Osteocyte (in vitro differentiated cells): ENCODE measurements around the gene LIN52. TPM values are rescaled to one million over a fixed set of nuclear protein-coding genes. Genes with fewer than 3 reads are reported as not detected.
A peak's percentile ranks its signal among the peaks of the same experiment; 100 is the strongest.

Source experiments
- DNase-seq: peaks from one replicate; pipeline ENCODE4 v3.0.0; 2021; ENCODE audit warnings: mixed read lengths; ENCODE audit not compliant: unreplicated experiment; ENCODE audit errors: extremely low spot score
- H3K27ac Mint-ChIP-seq: one replicate; pipeline ENCODE4 v1.8.0; 2021; ENCODE audit warnings: mild to moderate bottlenecking, mixed read lengths; ENCODE audit not compliant: unreplicated experiment
- H3K27me3 Mint-ChIP-seq: one replicate; pipeline ENCODE4 v1.8.0; 2021; ENCODE audit warnings: mixed read lengths; ENCODE audit not compliant: unreplicated experiment
- H3K36me3 Mint-ChIP-seq: one replicate; pipeline ENCODE4 v1.8.0; 2021; ENCODE audit warnings: mixed read lengths; ENCODE audit not compliant: unreplicated experiment
- H3K4me1 Mint-ChIP-seq: one replicate; pipeline ENCODE4 v1.8.0; 2021; ENCODE audit warnings: mixed read lengths; ENCODE audit not compliant: unreplicated experiment
- H3K4me3 Mint-ChIP-seq: one replicate; pipeline ENCODE4 v1.8.0; 2021; ENCODE audit warnings: mild to moderate bottlenecking, moderate library complexity, mixed read lengths; ENCODE audit not compliant: unreplicated experiment
- H3K9me3 Mint-ChIP-seq: one replicate; pipeline ENCODE4 v1.8.0; 2021; ENCODE audit warnings: mixed read lengths; ENCODE audit not compliant: unreplicated experiment
- CTCF ChIP-seq: fragments of 200-600 bp; sonication (generic); IDR thresholded peaks from 2 replicates; pipeline ENCODE4 v1.5.0; 2021; ENCODE audit warnings: antibody characterized with exemption, mild to moderate bottlenecking, moderate library complexity
- total RNA-seq: library from RNA; stranded (reverse); gene quantifications from 2 replicates; pipeline ENCODE4 v1.2.1, GENCODE V29; 2021

LIN52 gene
- total RNA-seq, 1 donor from 2014 or later: 9.0 TPM

GRCh38 chr14:74198441-74199234 lies 113.9 kb downstream of the LIN52 start:
- Mint-ChIP-seq H3K27me3 (no peaks in the 10 kb centered on the region), H3K9me3 (no peaks in the 10 kb centered on the region), H3K4me3 (no peak overlapping the region), H3K4me1 (no peaks in the 10 kb centered on the region), H3K27ac (no peak overlapping the region), H3K36me3 (peaks cover 14% of the 10 kb centered on the region)
- peak; percentile 66 for DNase-seq
- no peak for TF ChIP-seq CTCF

DNA sequence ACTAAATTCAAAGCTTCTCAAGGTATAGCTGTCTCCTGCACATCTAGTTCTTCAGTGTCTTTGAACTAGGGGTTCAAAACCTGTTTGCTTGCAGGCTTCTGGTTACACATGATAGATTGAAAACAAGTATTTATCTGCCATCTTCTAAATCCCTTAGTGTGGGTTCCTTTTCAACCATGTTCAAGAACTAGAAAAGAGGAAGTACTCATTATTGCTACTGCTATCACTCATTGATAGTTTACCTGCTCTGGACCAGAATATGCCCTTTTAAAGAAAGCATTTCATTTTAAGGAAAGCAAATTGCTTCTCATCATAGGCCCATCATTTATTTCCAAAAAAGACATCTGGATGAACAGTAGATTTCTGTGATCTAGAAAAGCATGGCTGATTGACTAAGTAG lies 117.4 kb downstream of the LIN52 start:
- Mint-ChIP-seq H3K27me3 (no peaks in the 10 kb centered on the region), H3K36me3 (peaks cover 14% of the 10 kb centered on the region), H3K9me3 (no peaks in the 10 kb centered on the region), H3K4me1 (no peaks in the 10 kb centered on the region), H3K27ac (no peak overlapping the region), H3K4me3 (no peak overlapping the region)
- no peak for DNase-seq
- TF ChIP-seq CTCF: no peak

DNA sequence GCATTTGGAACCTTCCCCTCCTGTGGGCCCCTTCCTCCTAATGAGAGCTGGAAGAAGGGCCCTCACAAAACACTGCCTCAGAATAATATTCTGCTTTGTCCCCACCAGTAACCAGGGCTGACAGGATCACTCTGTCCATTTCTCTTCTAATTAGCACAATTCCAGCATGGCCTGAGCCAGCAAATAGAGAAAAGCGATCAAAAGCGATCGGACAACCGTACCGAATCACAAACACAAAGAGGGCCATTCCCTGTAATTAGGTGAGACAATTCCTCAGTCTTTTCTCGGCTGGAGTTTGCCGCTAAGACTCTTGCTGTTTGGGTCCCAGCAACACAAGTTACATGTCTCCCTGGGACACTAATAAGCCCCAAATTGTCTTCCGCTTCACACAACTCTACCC lies 118.9 kb downstream of the LIN52 start:
- no peaks in the 10 kb centered on the region for H3K27me3 Mint-ChIP-seq

DNA sequence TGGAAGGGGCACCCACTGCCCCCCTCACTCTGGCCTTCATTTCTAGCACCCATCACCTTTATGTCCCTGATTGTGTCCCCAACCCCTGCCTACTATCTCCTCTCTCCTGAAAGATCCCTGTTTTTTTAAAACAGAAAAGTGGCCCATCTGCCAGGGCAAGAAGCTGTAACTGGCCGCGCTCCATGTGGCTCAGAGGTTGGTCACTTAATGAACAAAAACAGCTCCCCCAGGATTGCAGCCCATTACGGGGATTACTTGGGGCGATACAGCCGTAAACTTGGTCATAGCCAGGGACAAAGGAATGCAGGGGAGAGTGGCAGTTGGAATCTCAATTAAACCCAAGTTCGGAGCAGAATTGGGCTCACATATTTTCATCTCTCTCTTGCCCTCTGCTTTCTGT lies 119.7 kb downstream of the LIN52 start:
- peaks cover 8% of the 10 kb centered on the region for H3K36me3 Mint-ChIP-seq
- no peak overlapping the region for H3K4me3 Mint-ChIP-seq
- no peaks in the 10 kb centered on the region for H3K4me1 Mint-ChIP-seq
- no peak overlapping the region for H3K27ac Mint-ChIP-seq
- peak; percentile 51 for DNase-seq
- H3K27me3 Mint-ChIP-seq: no peaks in the 10 kb centered on the region
- no peak for TF ChIP-seq CTCF
- H3K9me3 Mint-ChIP-seq: no peaks in the 10 kb centered on the region

More for the DNA sequence above, 118.9 kb downstream of the LIN52 start:
- Mint-ChIP-seq H3K4me3 (no peak overlapping the region), H3K36me3 (peaks cover 13% of the 10 kb centered on the region), H3K9me3 (no peaks in the 10 kb centered on the region), H3K27ac (no peak overlapping the region), H3K4me1 (no peaks in the 10 kb centered on the region)
- no peak for TF ChIP-seq CTCF
- no peak for DNase-seq

- Mint-ChIP-seq H3K9me3 (no peaks in the 10 kb centered on the region), H3K27me3 (no peaks in the 10 kb centered on the region), H3K36me3 (peaks cover 3% of the 10 kb centered on the region), H3K27ac (no peak overlapping the region), H3K4me3 (no peak overlapping the region), H3K4me1 (no peaks in the 10 kb centered on the region)
- no peak for TF ChIP-seq CTCF
- no peak for DNase-seq
Observed at GRCh38 chr14:74205882-74206281, 121.1 kb downstream of the LIN52 start.
